H7 (cell line): ENCODE data around the gene GULP1. TPM values are rescaled to one million over a fixed set of nuclear protein-coding genes. Genes with fewer than 3 reads are reported as not detected.
A peak's percentile ranks its signal among the peaks of the same experiment; 100 is the strongest.

Experiments
- DNase-seq: peaks from one replicate; pipeline ENCODE4 v3.0.0; 2012
- H3K27me3 ChIP-seq: 2 replicates; pipeline ENCODE4 v1.6.0; 2011; ENCODE audit warnings: mild to moderate bottlenecking, low read length; ENCODE audit not compliant: control insufficient read depth, insufficient read depth
- H3K36me3 ChIP-seq: replicated peaks from 2 replicates; pipeline ENCODE4 v1.5.1; 2011; ENCODE audit warnings: low read length; ENCODE audit not compliant: control insufficient read depth, insufficient read depth
- H3K4me3 ChIP-seq: 2 replicates; pipeline ENCODE4 v1.5.1; 2011; ENCODE audit warnings: low read depth, mild to moderate bottlenecking, control low read depth, low read length, moderate library complexity; ENCODE audit not compliant: insufficient read depth
- total RNA-seq: library from RNA; depleted of rRNA; stranded (reverse); fragments of >200 nt; shearing (Covaris generic); gene quantifications from 2 replicates; pipeline ENCODE4 v1.2.3, GENCODE V29; 2014; rRNA removed

Gene GULP1
- 49.4 and 63.8 TPM in 2 replicates for total RNA-seq

DNA sequence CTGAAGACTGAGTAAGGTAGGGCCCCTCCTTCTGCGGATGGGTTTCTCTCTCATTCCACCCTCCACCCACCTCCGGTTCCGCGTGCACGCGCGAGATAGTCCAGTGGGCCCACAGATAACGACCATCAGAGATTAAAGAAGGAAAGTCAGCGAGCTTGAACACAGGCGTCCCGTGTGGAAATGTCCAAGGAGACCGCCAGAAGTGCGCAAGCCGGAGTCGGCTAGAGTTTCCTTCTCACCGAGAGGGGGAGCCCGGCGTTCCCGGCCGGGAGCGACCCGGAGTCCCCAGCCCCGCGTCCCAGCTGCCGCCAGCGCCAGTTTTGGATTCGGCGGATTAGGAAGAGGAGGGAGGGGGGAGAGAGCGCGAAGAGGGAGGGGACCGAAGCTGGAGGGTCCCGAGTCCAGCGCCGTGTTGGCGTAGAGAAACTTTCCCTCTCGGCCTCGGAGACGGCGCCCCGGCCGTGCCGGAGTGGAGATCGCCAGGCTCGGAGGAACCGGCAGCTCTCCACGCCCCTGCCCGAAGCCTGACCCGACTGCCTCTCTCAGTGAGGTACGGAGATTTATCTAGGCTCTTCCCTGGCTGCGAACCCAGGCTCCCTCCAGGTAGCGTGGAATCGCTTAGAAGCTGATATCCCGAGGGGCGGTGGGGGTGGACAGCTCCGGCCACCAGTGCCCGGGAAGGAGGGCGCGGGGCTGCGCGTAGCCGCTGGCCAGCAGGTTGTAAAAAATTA lies at the start of gene GULP1:
Gene GULP1 (plus strand): TSS at position 258 of the 731 bp plus-strand sequence. CDS start 185,829 bp downstream, outside the sequence.
- Histone ChIP-seq H3K27me3 (no peaks in the 10 kb centered on the region), H3K36me3 (no peaks in the 10 kb centered on the region), H3K4me3 (peak within 1 kb of the TSS; percentile 91)
- DNase-seq, result peak; percentile 86

GRCh38 chr2:188243381-188243780 lies 48.3 kb upstream of the GULP1 start:
- DNase-seq, result no peak
- H3K27me3 ChIP-seq, result no peaks in the 10 kb centered on the region
- no peaks in the 10 kb centered on the region for H3K36me3 ChIP-seq
- no peak overlapping the region for H3K4me3 ChIP-seq

DNA sequence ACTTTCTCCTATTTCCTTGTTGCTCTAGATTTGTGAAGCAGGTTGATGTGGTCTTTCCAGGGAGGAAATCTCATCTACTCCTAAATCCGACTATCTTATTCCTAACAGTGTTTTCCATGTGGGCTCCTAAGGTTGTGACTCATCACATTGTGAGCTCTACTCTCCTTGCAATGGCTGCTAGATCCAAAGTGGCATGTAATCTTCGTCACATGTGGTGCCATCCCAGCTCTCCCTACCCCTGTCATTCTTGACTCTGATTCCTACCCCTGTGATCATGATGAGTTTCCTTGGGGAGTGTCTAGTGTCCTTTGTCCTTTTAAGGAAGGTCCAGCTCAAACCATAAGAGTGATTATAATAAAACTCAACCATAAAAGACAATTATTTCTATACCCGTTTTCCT lies 47.3 kb upstream of the GULP1 start:
- Histone ChIP-seq H3K4me3 (no peak overlapping the region), H3K27me3 (no peaks in the 10 kb centered on the region)
- no peak for DNase-seq

DNA sequence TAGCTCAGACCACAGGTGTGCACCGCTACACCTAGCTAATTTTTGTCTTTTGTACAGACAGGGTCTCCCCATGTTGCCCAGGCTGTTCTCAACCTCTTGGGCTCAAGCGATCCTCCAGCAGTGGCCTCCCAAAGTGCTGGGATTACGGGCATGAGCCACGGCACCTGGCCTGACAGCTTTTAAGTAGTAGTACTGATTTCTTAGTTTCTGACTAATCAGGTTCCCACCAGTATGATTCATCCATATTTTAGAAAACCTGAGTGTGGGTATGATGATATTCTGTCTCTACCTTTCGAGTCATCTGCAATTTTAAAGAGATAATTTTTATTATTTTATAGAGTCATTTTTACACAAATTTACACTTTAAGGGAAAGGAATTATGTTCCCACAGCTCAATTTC lies 46.4 kb upstream of the GULP1 start:
- no peak for DNase-seq
- Histone ChIP-seq H3K4me3 (no peak overlapping the region), H3K36me3 (no peaks in the 10 kb centered on the region), H3K27me3 (no peaks in the 10 kb centered on the region)

More for the DNA sequence above, 47.3 kb upstream of the GULP1 start:
- H3K36me3 ChIP-seq, result no peaks in the 10 kb centered on the region

- Histone ChIP-seq H3K27me3 (no peaks in the 10 kb centered on the region), H3K4me3 (no peak overlapping the region)
- no peak for DNase-seq
These were observed 43.2 kb upstream of the GULP1 start for GRCh38 chr2:188248513-188248912.

GRCh38 chr2:188251034-188251433 lies 40.6 kb upstream of the GULP1 start:
- no peaks in the 10 kb centered on the region for H3K27me3 ChIP-seq
- H3K36me3 ChIP-seq, result no peaks in the 10 kb centered on the region
- no peak for DNase-seq
- H3K4me3 ChIP-seq, result no peak overlapping the region

More at GRCh38 chr2:188248513-188248912, 43.2 kb upstream of the GULP1 start:
- H3K36me3 ChIP-seq, result no peaks in the 10 kb centered on the region

- H3K36me3 ChIP-seq, result no peaks in the 10 kb centered on the region
- DNase-seq, result no peak
These were observed 35.3 kb upstream of the GULP1 start for GRCh38 chr2:188256420-188256819.

DNA sequence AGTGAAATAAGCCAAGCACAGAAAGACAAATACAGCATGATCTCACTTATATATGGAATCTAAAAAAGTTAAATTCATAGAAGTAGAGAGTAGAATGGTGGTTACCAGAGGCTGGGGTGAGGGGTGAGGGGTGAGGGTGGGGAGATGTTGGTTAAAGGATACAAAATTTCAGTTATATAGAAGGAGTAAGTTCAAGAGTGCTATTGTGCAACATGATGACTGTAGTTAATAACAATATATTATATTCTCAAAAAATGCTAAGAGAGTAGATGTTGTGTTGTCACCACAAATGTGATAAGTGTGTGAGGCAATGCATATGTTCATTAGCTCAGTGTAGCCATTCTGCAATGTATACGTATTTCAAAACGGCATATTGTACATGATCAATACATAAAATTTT lies 26.4 kb upstream of the GULP1 start:
- no peak for DNase-seq
- Histone ChIP-seq H3K36me3 (no peaks in the 10 kb centered on the region), H3K4me3 (no peak overlapping the region), H3K27me3 (no peaks in the 10 kb centered on the region)

More at GRCh38 chr2:188256420-188256819, 35.3 kb upstream of the GULP1 start:
- Histone ChIP-seq H3K4me3 (no peak overlapping the region), H3K27me3 (no peaks in the 10 kb centered on the region)

DNA sequence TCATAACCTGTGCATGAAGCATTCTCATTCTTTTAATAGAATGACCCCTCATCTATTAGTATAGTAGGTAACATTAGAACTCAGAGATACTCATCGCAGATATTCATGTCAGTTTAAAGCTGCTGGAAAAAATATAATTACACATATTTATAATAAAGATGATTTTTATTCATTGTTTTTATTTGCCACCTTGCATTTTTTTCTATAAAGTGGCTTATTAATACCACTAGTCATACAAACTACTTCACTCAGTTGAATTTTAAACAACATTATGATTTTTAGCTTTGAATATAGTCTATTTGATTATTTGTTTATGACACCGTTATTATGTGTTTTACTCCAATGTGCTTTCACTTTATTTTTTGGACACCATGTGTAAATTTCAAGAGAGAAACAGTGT lies 23.9 kb upstream of the GULP1 start:
- no peak overlapping the region for H3K4me3 ChIP-seq
- H3K36me3 ChIP-seq, result no peaks in the 10 kb centered on the region
- no peak for DNase-seq
- H3K27me3 ChIP-seq, result no peaks in the 10 kb centered on the region

- no peak overlapping the region for H3K4me3 ChIP-seq
- H3K36me3 ChIP-seq, result no peaks in the 10 kb centered on the region
- H3K27me3 ChIP-seq, result no peaks in the 10 kb centered on the region
- DNase-seq, result no peak
These were observed 22.7 kb upstream of the GULP1 start for GRCh38 chr2:188269004-188269403.

GRCh38 chr2:188272121-188272520 lies 19.6 kb upstream of the GULP1 start:
- no peaks in the 10 kb centered on the region for H3K27me3 ChIP-seq
- H3K36me3 ChIP-seq, result no peaks in the 10 kb centered on the region
- DNase-seq, result no peak
- H3K4me3 ChIP-seq, result no peak overlapping the region

GRCh38 chr2:188274274-188274673 lies 17.4 kb upstream of the GULP1 start:
- DNase-seq, result no peak
- Histone ChIP-seq H3K27me3 (no peaks in the 10 kb centered on the region), H3K4me3 (no peak overlapping the region), H3K36me3 (no peaks in the 10 kb centered on the region)

DNA sequence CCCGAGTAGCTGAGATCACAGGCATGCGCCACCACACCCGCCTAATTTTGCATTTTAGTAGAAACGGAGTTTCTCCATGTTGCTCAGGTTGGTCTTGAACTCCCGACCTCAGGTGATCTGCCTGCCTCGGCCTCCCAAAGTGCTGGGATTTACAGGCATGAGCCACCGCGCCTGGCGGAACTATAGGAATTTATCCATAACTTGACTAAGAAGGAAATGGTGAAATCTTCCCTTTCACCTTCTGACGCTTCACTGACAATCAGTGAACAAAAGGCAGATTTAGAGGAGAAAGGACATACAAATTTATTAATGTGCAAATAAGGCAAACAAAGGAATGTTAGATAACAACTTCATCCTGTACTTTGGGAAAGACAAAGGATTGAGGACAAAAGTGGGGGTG lies 15.4 kb upstream of the GULP1 start:
- no peaks in the 10 kb centered on the region for H3K36me3 ChIP-seq
- H3K4me3 ChIP-seq, result no peak overlapping the region
- DNase-seq, result no peak
- no peaks in the 10 kb centered on the region for H3K27me3 ChIP-seq

GRCh38 chr2:188277786-188278185 lies 13.9 kb upstream of the GULP1 start:
- Histone ChIP-seq H3K27me3 (no peaks in the 10 kb centered on the region), H3K4me3 (no peak overlapping the region), H3K36me3 (no peaks in the 10 kb centered on the region)
- DNase-seq, result no peak

DNA sequence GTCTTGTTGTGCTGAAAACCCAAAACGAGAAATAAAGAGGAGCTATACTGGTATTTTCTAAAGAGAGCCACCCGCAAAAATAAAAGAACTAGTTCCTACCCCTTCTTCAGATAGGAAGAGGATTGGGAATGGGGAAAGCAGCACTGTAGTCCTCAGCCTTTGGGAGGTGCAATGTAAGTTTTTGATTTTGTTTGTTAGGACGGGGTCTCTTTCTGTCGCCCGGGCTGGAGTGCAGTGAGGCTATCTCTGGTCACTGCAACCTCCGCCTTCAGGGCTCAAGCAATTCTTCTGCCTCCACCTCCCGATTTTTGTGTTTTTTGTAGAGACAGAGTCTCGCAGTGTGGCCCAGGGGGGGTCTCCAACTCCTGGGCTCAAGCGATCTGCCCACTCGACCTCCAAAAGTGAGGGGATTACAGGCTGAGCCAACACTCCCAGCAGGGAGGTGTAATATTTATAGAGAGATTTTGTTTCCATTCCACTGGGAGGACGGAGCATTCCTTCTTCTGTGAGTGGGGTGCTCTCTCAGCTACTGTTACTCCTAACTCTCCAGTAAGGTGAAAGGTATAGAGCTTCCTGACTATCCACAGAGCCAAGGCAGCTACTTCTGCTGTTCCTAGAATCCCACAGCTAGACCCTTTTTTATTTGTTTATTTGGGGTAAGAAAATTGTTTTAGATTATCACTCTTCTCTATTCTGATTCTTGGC lies 13.1 kb upstream of the GULP1 start:
- Histone ChIP-seq H3K36me3 (no peaks in the 10 kb centered on the region), H3K27me3 (no peaks in the 10 kb centered on the region), H3K4me3 (no peak overlapping the region)
- DNase-seq, result no peak
